HepG2 (cell line): ENCODE results near the gene METTL14. TPM values are rescaled to one million over a fixed set of nuclear protein-coding genes. Genes with fewer than 3 reads are reported as not detected.
A peak's percentile ranks its signal among the peaks of the same experiment; 100 is the strongest.

Experiments used
- ATAC-seq: fragments of 200-7000 bp; cut with Tn5 transposase; 3 replicates; pipeline ENCODE4 v1.9.1; 2020; ENCODE audit warnings: mild to moderate bottlenecking, moderate library complexity
- BruUV-seq: library from RNA; stranded (reverse); fragments of 400-500 nt; replicated peaks from 2 replicates; lab custom pipeline; 2021; lab: Mats Ljungman, UMichigan
- CTCF ChIA-PET: fragments of 300-600 bp; formaldehyde crosslinking; extraction: SDS; loops from one replicate; lab custom pipeline; 2021; ENCODE audit warnings: low total read pairs, inconsistent platforms, low intra/inter-chr PET ratio; lab: Yijun Ruan, JAX
- POLR2A ChIA-PET: fragments of 350-600 bp; sonication (Branson Sonifier 250); formaldehyde crosslinking; loops from one replicate; lab custom pipeline; 2020; ENCODE audit warnings: antibody characterized with exemption, inconsistent platforms; lab: Yijun Ruan, JAX
- DNase-seq: peaks from one replicate; pipeline ENCODE4 v3.0.0-alpha.2; 2015; ENCODE audit warnings: low spot score
- FAIRE-seq: peaks from 3 replicates; lab custom pipeline; 2011; peaks lifted over from hg19 to GRCh38; lab: Jason Lieb, UNC
- H2AFZ ChIP-seq: one replicate; pipeline ENCODE4 v1.6.1; 2011; ENCODE audit warnings: low read length, inconsistent platforms
- H3K27ac ChIP-seq: fragments of 300-600 bp; 3 replicates; pipeline ENCODE4 v1.8.0; 2011; ENCODE audit warnings: mixed run types, mild to moderate bottlenecking, mixed read lengths, low read length, inconsistent platforms; ENCODE audit not compliant: insufficient read depth; ENCODE audit errors: extremely low read length
- H3K27me3 ChIP-seq, 2 experiments: fragments of 200-600 bp in 1 of 2; 2 replicates in 1 of 2; 3 replicates in 1 of 2; pipeline versions ENCODE4 v1.6.0 to v1.8.0; 2011; ENCODE audit warnings: low read length in 2 of 2, mild to moderate bottlenecking in 2 of 2, moderate library complexity in 2 of 2, inconsistent platforms in 1 of 2; ENCODE audit not compliant: insufficient read depth in 2 of 2, control insufficient read depth in 1 of 2
- H3K36me3 ChIP-seq, 2 experiments: fragments of 200-600 bp in 1 of 2; replicated peaks in 1 of 2; 2 replicates in 1 of 2; 3 replicates in 1 of 2; pipeline versions ENCODE4 v1.5.1 to v1.8.0; 2011; ENCODE audit warnings: low read length in 2 of 2, inconsistent platforms in 1 of 2; ENCODE audit not compliant: insufficient read depth in 2 of 2, control insufficient read depth in 1 of 2
- H3K4me1 ChIP-seq: 2 replicates; pipeline ENCODE4 v1.5.1; 2012; ENCODE audit warnings: low read length, inconsistent platforms; ENCODE audit not compliant: insufficient read depth
- H3K4me2 ChIP-seq: 2 replicates; pipeline ENCODE4 v1.6.0; 2011; ENCODE audit warnings: low read depth, low read length, inconsistent platforms
- H3K4me3 ChIP-seq, 3 experiments: fragments of 200-600 bp in 1 of 3; sonication (generic), shearing (Covaris generic) in 1 of 3; replicated peaks in 1 of 3; 2 replicates each; pipeline ENCODE4 v1.5.1; 2011 to 2016; ENCODE audit warnings: low read length in 3 of 3, inconsistent platforms in 2 of 3, low read depth in 2 of 3, mild to moderate bottlenecking in 2 of 3, control low read depth in 1 of 3, mixed read lengths in 1 of 3; ENCODE audit not compliant: insufficient read depth in 1 of 3
- H3K79me2 ChIP-seq: one replicate; pipeline ENCODE4 v1.6.1; 2011; ENCODE audit warnings: low read length, inconsistent platforms; ENCODE audit not compliant: insufficient read depth
- H3K9ac ChIP-seq: 2 replicates; pipeline ENCODE4 v1.6.0; 2011; ENCODE audit warnings: mild to moderate bottlenecking, low read depth, low read length, inconsistent platforms; ENCODE audit not compliant: insufficient read depth
- H3K9me3 ChIP-seq: 2 replicates; pipeline ENCODE4 v1.5.1; 2012; ENCODE audit warnings: mild to moderate bottlenecking, low read length
- H4K20me1 ChIP-seq: 2 replicates; pipeline ENCODE4 v1.6.0; 2011; ENCODE audit warnings: inconsistent platforms, mild to moderate bottlenecking, low read length, moderate library complexity; ENCODE audit not compliant: insufficient read depth
- BCL3 ChIP-seq: sonication (generic); formaldehyde crosslinking; IDR thresholded peaks from 2 replicates; pipeline ENCODE4 v1.5.1; 2020; ENCODE audit warnings: mild to moderate bottlenecking, missing genetic modification reagents, moderate library complexity
- ESRRA ChIP-seq: sonication (generic); formaldehyde crosslinking; IDR thresholded peaks from 2 replicates; pipeline ENCODE4 v1.5.1; 2020; ENCODE audit warnings: mild to moderate bottlenecking, low read depth, missing genetic modification reagents
- ETS1 ChIP-seq: sonication (generic); formaldehyde crosslinking; IDR thresholded peaks from 2 replicates; pipeline ENCODE4 v1.4.0; 2020; ENCODE audit warnings: missing genetic modification reagents
- HNRNPK ChIP-seq: fragments of 200-400 bp; formaldehyde crosslinking; IDR thresholded peaks from 2 replicates; pipeline ENCODE4 v1.6.1; 2018; ENCODE audit warnings: low read length, low read depth, moderate library complexity, mild to moderate bottlenecking; ENCODE audit not compliant: poor library complexity, severe bottlenecking
- HOMEZ ChIP-seq: IDR thresholded peaks from 2 replicates; pipeline ENCODE4 v1.6.1; 2016; ENCODE audit warnings: low read depth
- YY1 ChIP-seq: IDR thresholded peaks from 2 replicates; pipeline ENCODE4 v1.6.1; 2011; ENCODE audit warnings: low read length, low read depth, moderate library complexity, mild to moderate bottlenecking; ENCODE audit not compliant: insufficient read depth, insufficient replicate concordance
- ZFP36 ChIP-seq: fragments of 150-350 bp; IDR thresholded peaks from 2 replicates; pipeline ENCODE4 v1.6.1; 2018; ENCODE audit warnings: borderline replicate concordance, low read length, low read depth; ENCODE audit not compliant: partially characterized antibody
- ZNF296 ChIP-seq: sonication (generic); formaldehyde crosslinking; conservative IDR thresholded peaks from 2 replicates; pipeline ENCODE4 v1.5.0; 2020; ENCODE audit warnings: mild to moderate bottlenecking, missing genetic modification reagents
- ZNF354B ChIP-seq: sonication (generic); formaldehyde crosslinking; IDR thresholded peaks from 2 replicates; pipeline ENCODE4 v1.8.0; 2022; ENCODE audit warnings: mild to moderate bottlenecking, missing genetic modification reagents
- ZNF710 ChIP-seq: sonication (generic); formaldehyde crosslinking; IDR thresholded peaks from 2 replicates; pipeline ENCODE4 v1.5.0; 2020; ENCODE audit warnings: mild to moderate bottlenecking, missing genetic modification reagents, borderline replicate concordance
- WGBS: methylation state at CpG from one replicate; pipeline ENCODE4 v1.1.6; 2017; ENCODE audit warnings: low lambda C conversion rate; 5-methylcytosine and 5-hydroxymethylcytosine counted together
- in situ Hi-C: cut with HindIII; loops from 2 replicates; pipeline ENCODE4 v1.10.0; 2017; ENCODE audit warnings: low pct_unique_long_range_greater_than_20kb; ENCODE audit not compliant: extremely low pct_ligation_motif_present
- intact Hi-C: fragments of 100-400 bp; cut with micrococcal nuclease; formaldehyde crosslinking; loops from one replicate; pipeline ENCODE4 v1.10.0; 2022; ENCODE audit not compliant: unreplicated experiment
- polyA plus RNA-seq, 8 experiments: library from polyadenylated mRNA; depleted of rRNA in 3 of 8; stranded (reverse) in 7 of 8; unstranded in 1 of 8; fragments of >200 nt; fragmentation: Illumina TruSeq in 4 of 8; extraction: Trizol in 4 of 8; gene quantifications; 2 replicates each; pipeline versions ENCODE4 v1.2.1 to v1.2.3, GENCODE V29; 2011 to 2016; ENCODE audit warnings: low read depth in 4 of 8, missing spikeins in 1 of 8, mixed read lengths in 1 of 8; ENCODE audit not compliant: insufficient read depth in 1 of 8
- total RNA-seq, 5 experiments: library from RNA; depleted of rRNA; stranded (reverse); fragments of >200 nt; fragmentation: Illumina TruSeq; extraction: Trizol; gene quantifications; 2 replicates each; pipeline ENCODE4 v1.2.3, GENCODE V29; 2016; ENCODE audit warnings: low read depth in 1 of 5

The METTL14 gene
- total and polyA plus RNA-seq, 2 of the 13 experiments (the other 11 are each of a cell fraction or from before 2014, with no cell fraction given): 11.6 to 44.9 TPM

- Histone ChIP-seq H3K27me3 (no peaks in the 10 kb centered on the region; a peak in 1 of 5 replicates), H3K79me2 (no peaks in the 10 kb centered on the region)
- 97% methylated on average over 2 of the region's 2 CpGs for WGBS
- TF ChIP-seq ETS1 (CRISPR knock-in tag): no peak
- TF ChIP-seq ZNF354B (CRISPR knock-in tag): no peak
- TF ChIP-seq YY1: no peak
- no peak for TF ChIP-seq ZNF710 (CRISPR knock-in tag)
- no peak for TF ChIP-seq ESRRA (CRISPR knock-in tag)
- no peak for TF ChIP-seq BCL3 (CRISPR knock-in tag)
- TF ChIP-seq HNRNPK: no peak
- TF ChIP-seq HOMEZ (CRISPR knock-in tag): no peak
- no peak for TF ChIP-seq ZNF296 (CRISPR knock-in tag)
- TF ChIP-seq ZFP36: no peak
- TF ChIP-seq, all 625 proteins: peak for 0
- in situ Hi-C loops: no loop called here
- Histone ChIP-seq H4K20me1 (no peaks in the 10 kb centered on the region; the same call in 1 of the 2 replicates), H3K9ac (no peak overlapping the region), H3K4me3 (no peak overlapping the region), H3K27ac (no peak overlapping the region), H3K4me1 (0 out of 2 replicates have a peak, but pooled peaks cover 3% of the 10 kb centered on the region), H3K36me3 (peaks cover 19 to 53% of the 10 kb centered on the region in 2 experiments), H3K4me2 (no peak overlapping the region), H3K9me3 (no peaks in the 10 kb centered on the region), H2AFZ (no peak overlapping the region)
- DNase-seq: no peak
- ChIA-PET POLR2A (interaction anchor here (1.2 kb wide), 1 partner anchor 61 kb away, joined by 3 read pairs; the partner anchor contains the start of gene METTL14), CTCF (no interaction called here)
- intact Hi-C loops: no loop called here
- no peak for FAIRE-seq
- BruUV-seq: no TSS peak
- peak; percentile 39; the same call in 1 of the 3 replicates for ATAC-seq
Observed at GRCh38 chr4:118746251-118746919, 61.2 kb downstream of the METTL14 start.
